ENCODE results near the gene DHRS11.

Gene DHRS11, protein sequence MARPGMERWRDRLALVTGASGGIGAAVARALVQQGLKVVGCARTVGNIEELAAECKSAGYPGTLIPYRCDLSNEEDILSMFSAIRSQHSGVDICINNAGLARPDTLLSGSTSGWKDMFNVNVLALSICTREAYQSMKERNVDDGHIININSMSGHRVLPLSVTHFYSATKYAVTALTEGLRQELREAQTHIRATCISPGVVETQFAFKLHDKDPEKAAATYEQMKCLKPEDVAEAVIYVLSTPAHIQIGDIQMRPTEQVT

GRCh38 chr17:36591434-36592315 lies at the start of gene DHRS11:
Gene DHRS11, plus strand, starts transcription at chr17:36591879. Its CDS starts 131 bp downstream, at chr17:36592010.
- TF ChIP-seq YY1 (IDR thresholded peaks at IDR 0.05; ENCODE audit: low read depth) (peak; percentile 20; the same call in 1 of the 2 replicates), EGR1 (IDR thresholded peaks at IDR 0.05) (0 out of 2 replicates have a peak, but pooled peaks have one; percentile 4), TCF12 (IDR thresholded peaks at IDR 0.05; ENCODE audit: low read depth) (no peak), ZBTB7A (IDR thresholded peaks at IDR 0.05; ENCODE audit: low read depth) (peak; percentile 25; the same call in 1 of the 2 replicates), RAD21 (IDR thresholded peaks at IDR 0.05; ENCODE audit: low read depth) (peak; percentile 15; the same call in 1 of the 2 replicates), TAF1 (IDR thresholded peaks at IDR 0.05; ENCODE audit: low read depth) (peak; percentile 50; the same call in 1 of the 2 replicates), CREB1 (IDR thresholded peaks at IDR 0.05; ENCODE audit: low read depth) (no peak)

- TF ChIP-seq RAD21 (IDR thresholded peaks at IDR 0.05; ENCODE audit: low read depth) (no peak), FOXM1 (IDR thresholded peaks at IDR 0.05; ENCODE audit: borderline replicate concordance, low read depth) (no peak), TAF1 (IDR thresholded peaks at IDR 0.05; ENCODE audit: low read depth) (no peak), CREB1 (IDR thresholded peaks at IDR 0.05; ENCODE audit: low read depth) (no peak), NFIC (IDR thresholded peaks at IDR 0.05) (no peak), TEAD4 (IDR thresholded peaks at IDR 0.05) (no peak), YY1 (IDR thresholded peaks at IDR 0.05; ENCODE audit: low read depth) (no peak), EP300 (IDR thresholded peaks at IDR 0.05; ENCODE audit: borderline replicate concordance) (no peak)
- TF ChIP-seq, protein P1, sequence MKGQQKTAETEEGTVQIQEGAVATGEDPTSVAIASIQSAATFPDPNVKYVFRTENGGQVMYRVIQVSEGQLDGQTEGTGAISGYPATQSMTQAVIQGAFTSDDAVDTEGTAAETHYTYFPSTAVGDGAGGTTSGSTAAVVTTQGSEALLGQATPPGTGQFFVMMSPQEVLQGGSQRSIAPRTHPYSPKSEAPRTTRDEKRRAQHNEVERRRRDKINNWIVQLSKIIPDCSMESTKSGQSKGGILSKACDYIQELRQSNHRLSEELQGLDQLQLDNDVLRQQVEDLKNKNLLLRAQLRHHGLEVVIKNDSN (IDR thresholded peaks at IDR 0.05), result no peak
These were observed 48.9 kb upstream of the DHRS11 start for GRCh38 chr17:36542755-36543154.

- no peak for TF ChIP-seq YY1 (IDR thresholded peaks at IDR 0.05; ENCODE audit: low read depth)
- TF ChIP-seq TAF1 (IDR thresholded peaks at IDR 0.05; ENCODE audit: low read depth), result no peak
- TF ChIP-seq TCF12 (IDR thresholded peaks at IDR 0.05; ENCODE audit: low read depth), result no peak
- TF ChIP-seq EGR1 (IDR thresholded peaks at IDR 0.05), result no peak
- TF ChIP-seq RAD21 (IDR thresholded peaks at IDR 0.05; ENCODE audit: low read depth), result no peak
- TF ChIP-seq ZBTB7A (IDR thresholded peaks at IDR 0.05; ENCODE audit: low read depth), result no peak
- TF ChIP-seq REST (IDR thresholded peaks at IDR 0.05; ENCODE audit: low read depth), result no peak
- TF ChIP-seq MAX (IDR thresholded peaks at IDR 0.05), result no peak
- TF ChIP-seq EP300 (IDR thresholded peaks at IDR 0.05; ENCODE audit: borderline replicate concordance), result no peak
- no peak for TF ChIP-seq TEAD4 (IDR thresholded peaks at IDR 0.05)
- no peak for TF ChIP-seq CEBPB (IDR thresholded peaks at IDR 0.05)
- no peak for TF ChIP-seq NFIC (IDR thresholded peaks at IDR 0.05)
- TF ChIP-seq, protein P1 (IDR thresholded peaks at IDR 0.05), result no peak
- TF ChIP-seq CREB1 (IDR thresholded peaks at IDR 0.05; ENCODE audit: low read depth), result no peak
- no peak for TF ChIP-seq FOXM1 (IDR thresholded peaks at IDR 0.05; ENCODE audit: borderline replicate concordance, low read depth)
These were observed 47.7 kb upstream of the DHRS11 start for GRCh38 chr17:36544044-36544306.

DNA sequence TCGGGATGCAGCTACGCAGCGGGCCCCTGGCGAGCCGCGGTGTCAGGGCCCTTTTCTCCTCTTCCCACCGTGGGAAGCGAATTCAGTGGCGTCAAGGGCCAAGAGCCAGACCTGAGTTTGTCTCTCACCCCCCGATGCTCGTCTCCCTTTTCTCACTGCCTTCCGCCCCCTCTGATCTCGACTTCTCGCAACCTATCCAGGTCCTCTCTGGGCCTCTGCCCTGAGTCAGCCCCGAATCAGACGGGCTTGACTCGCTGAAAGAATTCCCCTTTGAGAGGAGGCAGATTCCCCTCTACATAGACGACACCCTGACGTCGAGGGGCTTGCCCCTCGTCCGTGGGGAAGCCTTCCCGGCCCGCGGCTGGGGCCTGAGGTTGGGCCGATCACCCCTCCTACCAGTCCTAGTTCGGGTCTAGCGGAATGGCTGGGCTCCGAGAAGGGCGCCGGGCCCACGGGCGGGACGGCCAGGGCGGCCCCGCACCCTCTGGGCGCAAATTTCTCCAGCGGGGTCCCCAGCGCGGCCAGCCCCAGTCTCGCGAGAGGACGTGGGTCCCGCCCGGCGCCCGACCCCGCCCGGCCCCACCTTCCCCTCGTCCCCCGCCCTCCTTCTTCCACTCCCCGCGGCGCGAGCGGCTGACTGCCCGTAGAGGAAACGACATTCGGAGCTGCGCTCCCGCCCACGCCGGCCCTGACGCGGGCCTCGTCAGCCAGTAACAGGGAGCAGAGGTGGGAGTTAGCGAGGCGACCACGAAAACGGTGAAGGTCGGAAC lies 47.2 kb upstream of the DHRS11 start, which contains the start of gene GGNBP2:
Gene GGNBP2 (plus strand): TSS at position 613 of the 770 bp plus-strand sequence. CDS start 806 bp downstream, outside the sequence.
- peak; percentile 46; the same call in 1 of the 2 replicates for TF ChIP-seq MAX (IDR thresholded peaks at IDR 0.05)
- TF ChIP-seq FOXM1 (IDR thresholded peaks at IDR 0.05; ENCODE audit: borderline replicate concordance, low read depth), result no peak
- peak; percentile 51; the same call in 1 of the 2 replicates for TF ChIP-seq ZBTB7A (IDR thresholded peaks at IDR 0.05; ENCODE audit: low read depth)
- TF ChIP-seq, protein P1 (IDR thresholded peaks at IDR 0.05), result no peak
- TF ChIP-seq YY1 (IDR thresholded peaks at IDR 0.05; ENCODE audit: low read depth), result no peak
- TF ChIP-seq EP300 (IDR thresholded peaks at IDR 0.05; ENCODE audit: borderline replicate concordance), result no peak
- peak; percentile 87 for TF ChIP-seq EGR1 (IDR thresholded peaks at IDR 0.05)
- TF ChIP-seq TAF1 (IDR thresholded peaks at IDR 0.05; ENCODE audit: low read depth), result peak; percentile 78
- no peak for TF ChIP-seq REST (IDR thresholded peaks at IDR 0.05; ENCODE audit: low read depth)
